Fibroblast of skin of left quadriceps (primary cell): Measurements from ENCODE around the gene TLR7.

Source experiments
- DNase-seq, 2 experiments: peaks; one replicate each; pipeline ENCODE4 v3.0.0-alpha.2; 2013; ENCODE audit warnings: low read depth in 2 of 2

The TLR7 gene

DNA sequence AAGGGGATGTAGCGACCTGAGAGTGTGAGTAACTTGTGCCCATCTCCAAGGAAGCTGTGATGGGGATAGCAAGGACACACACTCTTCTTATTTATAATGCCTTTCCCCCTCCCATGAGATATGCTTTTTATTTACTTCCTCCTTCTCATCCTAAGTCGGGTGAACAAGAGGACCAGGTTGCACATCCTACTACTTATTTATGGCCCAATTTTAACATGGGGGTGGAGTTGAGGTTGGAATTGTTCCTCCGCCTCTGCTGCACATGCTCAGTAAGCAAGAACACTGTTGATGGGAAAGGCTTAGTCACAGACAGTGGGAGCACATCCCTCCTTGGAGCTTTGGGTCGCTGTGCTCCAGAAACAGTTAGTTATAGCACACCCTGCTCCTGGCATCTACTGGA lies 24.3 kb downstream of the TLR7 start:
- no peak for DNase-seq

DNA sequence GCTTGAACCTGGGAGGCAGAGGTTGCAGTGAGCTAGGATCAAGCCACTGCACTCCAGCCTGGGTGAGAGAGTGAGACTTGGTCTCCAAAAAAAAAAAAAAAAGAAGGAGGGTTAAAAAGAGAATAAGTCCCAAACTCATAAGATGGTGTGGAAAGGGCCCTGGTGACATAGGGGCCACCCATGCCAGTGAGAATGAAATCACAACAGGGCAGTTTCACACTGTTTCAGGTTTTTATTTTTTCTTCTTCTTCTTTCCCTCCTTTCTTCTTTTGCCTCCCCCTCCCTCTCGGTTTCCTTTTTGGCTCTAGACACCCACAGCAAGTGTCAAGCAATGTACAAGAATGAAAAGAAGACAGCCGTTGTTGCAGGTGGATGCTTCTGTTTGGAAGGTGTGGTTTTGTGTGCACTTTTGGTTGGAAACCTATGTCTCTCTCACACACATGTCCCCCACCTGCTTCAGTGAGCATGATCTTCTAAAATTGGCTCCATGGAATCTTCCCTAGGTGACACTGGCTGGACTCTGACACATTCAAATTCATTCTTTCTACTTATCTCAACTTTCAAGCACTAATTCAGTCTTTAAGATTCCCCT lies 25.1 kb downstream of the TLR7 start:
- no peak for DNase-seq

DNA sequence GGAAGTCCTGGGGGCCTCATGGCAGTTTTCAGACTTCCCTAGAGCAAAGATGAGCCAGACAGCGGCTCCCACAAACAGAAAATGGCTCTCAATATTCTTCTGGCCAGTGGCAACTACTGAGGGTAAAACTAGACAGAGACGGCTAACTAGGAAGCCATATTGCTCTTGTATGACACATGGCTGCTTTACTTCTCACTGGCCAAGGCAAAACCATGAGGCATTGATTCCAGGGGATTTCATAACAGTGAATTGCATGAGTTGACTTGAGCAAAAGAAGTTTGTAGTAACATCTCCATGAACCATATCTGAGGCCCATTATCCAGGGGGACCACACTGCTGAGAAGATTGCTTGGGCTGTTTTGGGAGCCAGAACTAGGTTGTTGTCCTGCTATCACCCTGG lies 25.8 kb downstream of the TLR7 start:
- no peak for DNase-seq

DNA sequence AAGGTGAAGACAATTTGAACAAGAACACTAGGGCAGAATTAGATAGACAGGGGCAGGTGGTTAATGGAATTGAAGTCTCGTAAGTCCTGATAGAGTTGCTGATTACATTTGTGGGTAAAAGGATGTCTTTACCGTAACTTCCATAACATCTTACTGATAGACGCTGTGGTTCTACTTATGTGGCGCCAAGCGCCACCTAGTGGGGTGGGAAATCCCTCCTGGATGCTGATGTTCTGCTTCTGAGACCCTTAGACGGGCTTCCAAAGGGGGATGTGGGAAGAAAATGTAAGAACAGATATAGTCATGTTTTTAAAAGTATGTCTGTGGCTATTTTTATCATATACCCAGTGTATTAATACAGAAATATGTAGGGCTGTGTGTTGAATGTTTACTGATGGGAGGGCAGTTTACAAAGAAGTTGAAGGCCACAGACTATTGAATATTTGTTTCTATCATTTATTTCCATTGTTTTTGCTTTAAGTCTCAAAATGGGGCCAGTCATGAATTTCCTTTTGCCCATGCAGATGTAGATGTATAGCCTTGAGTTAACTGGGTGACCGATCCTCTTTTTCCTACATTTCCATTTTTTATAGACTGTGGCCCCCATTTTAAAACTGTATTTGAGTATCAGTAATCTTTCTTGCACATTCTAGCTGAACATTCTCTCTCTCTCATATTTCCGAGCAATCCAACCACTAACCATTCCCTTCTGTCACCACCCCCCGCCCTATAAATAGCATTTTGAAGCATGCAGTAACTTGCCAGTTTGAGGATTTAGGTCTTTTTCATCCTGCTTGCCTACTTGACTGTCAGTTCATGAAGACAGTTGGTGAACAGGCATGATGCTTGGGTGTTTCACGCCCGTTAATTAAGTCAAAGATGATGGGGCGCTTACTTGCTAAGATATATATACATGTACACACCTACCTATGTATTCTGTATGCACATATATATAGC lies 27.5 kb downstream of the TLR7 start:
- no peak for DNase-seq

- DNase-seq, result no peak
Observed at GRCh38 chrX:12895866-12896265, 29.0 kb downstream of the TLR7 start.

DNA sequence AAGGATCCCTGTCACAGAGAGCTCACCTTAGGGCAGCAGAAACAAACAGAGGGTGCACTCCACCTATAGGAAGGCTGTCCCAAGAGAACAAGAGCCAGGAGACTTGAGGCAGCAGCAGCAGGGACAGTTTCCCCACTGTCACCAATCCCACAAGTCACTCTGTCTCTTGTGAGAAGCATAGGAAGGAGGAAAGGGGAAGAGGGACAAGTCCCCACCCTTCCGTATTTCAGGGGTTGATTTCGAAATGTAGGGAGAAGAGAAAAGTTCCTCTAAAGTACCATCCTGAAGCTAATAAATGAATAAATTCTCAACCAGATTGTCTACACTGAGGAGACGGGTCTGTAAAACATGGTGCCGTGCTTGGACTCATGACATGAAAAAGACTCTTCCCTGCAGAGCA lies 30.1 kb downstream of the TLR7 start:
- no peak for DNase-seq

DNA sequence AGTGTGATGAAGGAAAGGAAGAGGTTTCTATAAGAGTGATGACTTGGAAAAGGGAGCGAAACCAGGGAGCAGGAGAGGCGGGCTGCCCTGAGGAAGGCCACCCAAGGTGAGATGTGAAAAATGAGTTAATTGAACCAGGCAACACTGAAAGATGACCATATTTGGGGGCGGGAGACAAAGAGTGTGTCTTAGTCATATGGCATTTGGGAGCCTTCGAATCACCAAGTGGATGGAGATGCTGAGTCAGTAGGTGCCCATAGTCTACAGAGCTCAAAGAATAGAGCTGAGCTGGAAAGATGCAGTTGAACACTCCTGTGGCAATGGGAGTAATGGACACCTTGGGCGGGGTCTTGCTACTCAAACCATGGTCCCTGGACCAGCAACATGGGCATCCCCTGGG lies 31.2 kb downstream of the TLR7 start:
- DNase-seq, result no peak

DNA sequence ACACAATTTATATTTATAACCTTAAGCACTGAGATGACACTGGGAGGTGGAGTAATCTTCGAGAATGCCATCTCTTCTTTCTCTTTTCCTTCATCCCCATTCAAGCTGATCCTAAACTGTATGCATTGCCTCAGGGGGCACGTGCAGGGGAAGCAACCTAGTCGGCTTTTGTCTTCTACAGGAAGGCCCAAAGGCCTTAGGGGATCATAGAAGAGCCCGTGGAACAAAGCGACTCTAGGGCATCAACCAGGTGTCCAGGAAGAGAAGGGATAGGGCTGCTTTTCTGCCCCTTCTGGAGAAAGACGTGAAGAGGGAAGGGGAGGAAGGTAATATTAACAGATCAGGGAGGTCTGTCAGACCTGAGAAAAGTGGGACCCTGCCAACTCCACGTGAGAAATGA lies 32.6 kb downstream of the TLR7 start:
- DNase-seq, result no peak

DNA sequence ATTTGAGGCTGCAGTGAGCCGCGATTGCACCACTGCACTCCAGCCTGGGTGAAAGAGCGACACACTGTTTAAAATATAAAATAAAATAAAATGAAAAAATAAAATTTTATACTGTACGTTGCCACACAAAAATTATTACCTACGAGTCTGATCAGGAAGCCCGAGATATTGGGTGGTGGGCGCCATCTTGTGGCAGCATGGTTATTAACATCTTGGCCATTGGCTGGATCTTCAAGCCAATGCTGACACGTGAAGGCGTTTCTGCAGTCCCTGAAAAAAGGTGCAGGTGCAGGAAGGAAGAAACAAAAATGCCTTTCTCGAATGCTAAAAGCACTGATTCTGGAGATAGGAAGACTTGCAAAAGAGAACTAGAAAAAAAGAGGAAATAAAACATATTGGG lies 34.6 kb downstream of the TLR7 start:
- no peak for DNase-seq

GRCh38 chrX:12903646-12904045 lies 36.8 kb downstream of the TLR7 start:
- no peak for DNase-seq

- DNase-seq, result no peak
Observed at GRCh38 chrX:12906046-12906761, 39.3 kb downstream of the TLR7 start, which contains the start of gene TLR8. Gene TLR8 (plus strand): TSS chrX:12906620. CDS start chrX:12906707, 87 bp downstream.

GRCh38 chrX:12910423-12911121 lies 43.7 kb downstream of the TLR7 start:
- DNase-seq, result no peak

- no peak for DNase-seq
Observed at GRCh38 chrX:12911122-12911470, 44.2 kb downstream of the TLR7 start.

GRCh38 chrX:12912791-12913482 lies 46.1 kb downstream of the TLR7 start:
- no peak for DNase-seq

GRCh38 chrX:12917753-12918152 lies 50.9 kb downstream of the TLR7 start:
- DNase-seq, result no peak

DNA sequence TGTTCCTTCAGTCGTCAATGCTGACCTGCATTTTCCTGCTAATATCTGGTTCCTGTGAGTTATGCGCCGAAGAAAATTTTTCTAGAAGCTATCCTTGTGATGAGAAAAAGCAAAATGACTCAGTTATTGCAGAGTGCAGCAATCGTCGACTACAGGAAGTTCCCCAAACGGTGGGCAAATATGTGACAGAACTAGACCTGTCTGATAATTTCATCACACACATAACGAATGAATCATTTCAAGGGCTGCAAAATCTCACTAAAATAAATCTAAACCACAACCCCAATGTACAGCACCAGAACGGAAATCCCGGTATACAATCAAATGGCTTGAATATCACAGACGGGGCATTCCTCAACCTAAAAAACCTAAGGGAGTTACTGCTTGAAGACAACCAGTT lies 52.2 kb downstream of the TLR7 start:
- DNase-seq, result no peak

GRCh38 chrX:12919620-12920019 lies 52.7 kb downstream of the TLR7 start:
- no peak for DNase-seq

DNA sequence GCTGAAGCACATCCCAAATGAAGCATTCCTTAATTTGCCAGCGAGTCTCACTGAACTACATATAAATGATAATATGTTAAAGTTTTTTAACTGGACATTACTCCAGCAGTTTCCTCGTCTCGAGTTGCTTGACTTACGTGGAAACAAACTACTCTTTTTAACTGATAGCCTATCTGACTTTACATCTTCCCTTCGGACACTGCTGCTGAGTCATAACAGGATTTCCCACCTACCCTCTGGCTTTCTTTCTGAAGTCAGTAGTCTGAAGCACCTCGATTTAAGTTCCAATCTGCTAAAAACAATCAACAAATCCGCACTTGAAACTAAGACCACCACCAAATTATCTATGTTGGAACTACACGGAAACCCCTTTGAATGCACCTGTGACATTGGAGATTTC lies 54.1 kb downstream of the TLR7 start:
- DNase-seq, result no peak

GRCh38 chrX:12921886-12922598 lies 55.2 kb downstream of the TLR7 start:
- DNase-seq, result peak in 1 of 2 experiments; percentile 1

- DNase-seq, result no peak
Observed at GRCh38 chrX:12922599-12922919, 55.7 kb downstream of the TLR7 start.

GRCh38 chrX:12929701-12930100 lies 62.8 kb downstream of the TLR7 start:
- DNase-seq, result no peak
